WTC11 (cell line): ENCODE results near the gene GBA2.

Experiments used
- CREB1 ChIP-seq: sonication (generic); formaldehyde crosslinking; IDR thresholded peaks from 2 replicates; pipeline ENCODE4 v1.8.0; 2023; ENCODE audit warnings: mild to moderate bottlenecking, missing genetic modification reagents
- CREM ChIP-seq: sonication (generic); formaldehyde crosslinking; IDR thresholded peaks from 2 replicates; pipeline ENCODE4 v1.8.1; 2022; ENCODE audit warnings: mild to moderate bottlenecking, missing genetic modification reagents, moderate library complexity
- ETV6 ChIP-seq: sonication (generic); formaldehyde crosslinking; IDR thresholded peaks from 2 replicates; pipeline ENCODE4 v1.8.1; 2022; ENCODE audit warnings: mild to moderate bottlenecking, missing genetic modification reagents
- MYBL2 ChIP-seq: sonication (generic); formaldehyde crosslinking; IDR thresholded peaks from 2 replicates; pipeline ENCODE4 v1.8.1; 2023; ENCODE audit warnings: mild to moderate bottlenecking, moderate library complexity, missing genetic modification reagents
- NR2C2 ChIP-seq: sonication (generic); formaldehyde crosslinking; IDR thresholded peaks from 2 replicates; pipeline ENCODE4 v1.8.0; 2022; ENCODE audit warnings: mild to moderate bottlenecking, missing genetic modification reagents
- PRRX2 ChIP-seq: fragments of 250-450 bp; sonication (Bioruptor Pico); IDR thresholded peaks from 2 replicates; pipeline ENCODE4 v1.8.0; 2021; ENCODE audit warnings: mild to moderate bottlenecking
- RORB ChIP-seq: fragments of 250-450 bp; sonication (Bioruptor Pico); IDR thresholded peaks from 2 replicates; pipeline ENCODE4 v1.9.0; 2021; ENCODE audit warnings: mild to moderate bottlenecking
- ZNF416 ChIP-seq: fragments of 250-450 bp; sonication (Bioruptor Pico); IDR thresholded peaks from 2 replicates; pipeline ENCODE4 v1.9.0; 2021; ENCODE audit warnings: mild to moderate bottlenecking, inconsistent platforms
- TF ChIP-seq, protein P1 (sequence below): fragments of 200-600 bp; IDR thresholded peaks from 2 replicates; pipeline ENCODE4 v1.8.0; 2022; ENCODE audit warnings: antibody characterized with exemption
- TF ChIP-seq, protein P2 (sequence below): sonication (generic); formaldehyde crosslinking; conservative IDR thresholded peaks from 2 replicates; pipeline ENCODE4 v1.8.1; 2022; ENCODE audit warnings: mild to moderate bottlenecking, missing genetic modification reagents
- TF ChIP-seq, protein P3 (sequence below): sonication (generic); formaldehyde crosslinking; IDR thresholded peaks from 2 replicates; pipeline ENCODE4 v1.8.1; 2023; ENCODE audit warnings: mild to moderate bottlenecking, missing genetic modification reagents, moderate library complexity
- TF ChIP-seq, protein P4 (sequence below): sonication (generic); formaldehyde crosslinking; conservative IDR thresholded peaks from 2 replicates; pipeline ENCODE4 v1.8.1; 2023; ENCODE audit warnings: mild to moderate bottlenecking, low read depth, missing genetic modification reagents, moderate library complexity
- TF ChIP-seq, protein P5 (sequence below): sonication (generic); formaldehyde crosslinking; IDR thresholded peaks from 2 replicates; pipeline ENCODE4 v1.8.0; 2022; ENCODE audit warnings: mild to moderate bottlenecking, missing genetic modification reagents

DNA sequence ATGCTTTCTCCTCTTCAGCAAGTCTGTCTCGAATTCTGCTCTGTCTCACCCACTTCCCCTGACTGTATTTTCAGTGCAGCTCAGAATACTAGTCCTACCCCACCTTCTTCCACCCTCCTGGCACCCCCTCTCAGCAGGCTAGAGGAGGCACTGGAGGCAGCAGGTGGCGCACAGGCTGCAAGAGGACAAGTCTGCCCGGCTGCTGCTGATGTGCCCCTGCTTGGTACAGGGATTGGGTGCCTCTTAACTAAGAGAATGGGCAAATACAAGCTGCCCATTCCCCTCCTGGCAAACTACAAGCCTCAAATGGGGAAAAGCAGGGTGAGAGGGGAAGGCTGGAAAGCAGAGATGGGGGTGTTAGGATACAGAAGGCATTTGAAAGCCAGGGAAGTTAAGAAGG is 22.1 kb downstream of the GBA2 start:
- TF ChIP-seq, protein P1, sequence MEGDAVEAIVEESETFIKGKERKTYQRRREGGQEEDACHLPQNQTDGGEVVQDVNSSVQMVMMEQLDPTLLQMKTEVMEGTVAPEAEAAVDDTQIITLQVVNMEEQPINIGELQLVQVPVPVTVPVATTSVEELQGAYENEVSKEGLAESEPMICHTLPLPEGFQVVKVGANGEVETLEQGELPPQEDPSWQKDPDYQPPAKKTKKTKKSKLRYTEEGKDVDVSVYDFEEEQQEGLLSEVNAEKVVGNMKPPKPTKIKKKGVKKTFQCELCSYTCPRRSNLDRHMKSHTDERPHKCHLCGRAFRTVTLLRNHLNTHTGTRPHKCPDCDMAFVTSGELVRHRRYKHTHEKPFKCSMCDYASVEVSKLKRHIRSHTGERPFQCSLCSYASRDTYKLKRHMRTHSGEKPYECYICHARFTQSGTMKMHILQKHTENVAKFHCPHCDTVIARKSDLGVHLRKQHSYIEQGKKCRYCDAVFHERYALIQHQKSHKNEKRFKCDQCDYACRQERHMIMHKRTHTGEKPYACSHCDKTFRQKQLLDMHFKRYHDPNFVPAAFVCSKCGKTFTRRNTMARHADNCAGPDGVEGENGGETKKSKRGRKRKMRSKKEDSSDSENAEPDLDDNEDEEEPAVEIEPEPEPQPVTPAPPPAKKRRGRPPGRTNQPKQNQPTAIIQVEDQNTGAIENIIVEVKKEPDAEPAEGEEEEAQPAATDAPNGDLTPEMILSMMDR, result no peak
- no peak for TF ChIP-seq CREB1 (CRISPR knock-in tag)
- TF ChIP-seq RORB (CRISPR knock-in tag), result no peak
- TF ChIP-seq, protein P2, sequence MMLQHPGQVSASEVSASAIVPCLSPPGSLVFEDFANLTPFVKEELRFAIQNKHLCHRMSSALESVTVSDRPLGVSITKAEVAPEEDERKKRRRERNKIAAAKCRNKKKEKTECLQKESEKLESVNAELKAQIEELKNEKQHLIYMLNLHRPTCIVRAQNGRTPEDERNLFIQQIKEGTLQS, result no peak
- TF ChIP-seq, protein P3, sequence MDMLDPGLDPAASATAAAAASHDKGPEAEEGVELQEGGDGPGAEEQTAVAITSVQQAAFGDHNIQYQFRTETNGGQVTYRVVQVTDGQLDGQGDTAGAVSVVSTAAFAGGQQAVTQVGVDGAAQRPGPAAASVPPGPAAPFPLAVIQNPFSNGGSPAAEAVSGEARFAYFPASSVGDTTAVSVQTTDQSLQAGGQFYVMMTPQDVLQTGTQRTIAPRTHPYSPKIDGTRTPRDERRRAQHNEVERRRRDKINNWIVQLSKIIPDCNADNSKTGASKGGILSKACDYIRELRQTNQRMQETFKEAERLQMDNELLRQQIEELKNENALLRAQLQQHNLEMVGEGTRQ (CRISPR knock-in tag), result no peak
- TF ChIP-seq NR2C2 (CRISPR knock-in tag), result no peak
- TF ChIP-seq CREM, result no peak
- no peak for TF ChIP-seq PRRX2 (CRISPR knock-in tag)
- TF ChIP-seq, protein P4, sequence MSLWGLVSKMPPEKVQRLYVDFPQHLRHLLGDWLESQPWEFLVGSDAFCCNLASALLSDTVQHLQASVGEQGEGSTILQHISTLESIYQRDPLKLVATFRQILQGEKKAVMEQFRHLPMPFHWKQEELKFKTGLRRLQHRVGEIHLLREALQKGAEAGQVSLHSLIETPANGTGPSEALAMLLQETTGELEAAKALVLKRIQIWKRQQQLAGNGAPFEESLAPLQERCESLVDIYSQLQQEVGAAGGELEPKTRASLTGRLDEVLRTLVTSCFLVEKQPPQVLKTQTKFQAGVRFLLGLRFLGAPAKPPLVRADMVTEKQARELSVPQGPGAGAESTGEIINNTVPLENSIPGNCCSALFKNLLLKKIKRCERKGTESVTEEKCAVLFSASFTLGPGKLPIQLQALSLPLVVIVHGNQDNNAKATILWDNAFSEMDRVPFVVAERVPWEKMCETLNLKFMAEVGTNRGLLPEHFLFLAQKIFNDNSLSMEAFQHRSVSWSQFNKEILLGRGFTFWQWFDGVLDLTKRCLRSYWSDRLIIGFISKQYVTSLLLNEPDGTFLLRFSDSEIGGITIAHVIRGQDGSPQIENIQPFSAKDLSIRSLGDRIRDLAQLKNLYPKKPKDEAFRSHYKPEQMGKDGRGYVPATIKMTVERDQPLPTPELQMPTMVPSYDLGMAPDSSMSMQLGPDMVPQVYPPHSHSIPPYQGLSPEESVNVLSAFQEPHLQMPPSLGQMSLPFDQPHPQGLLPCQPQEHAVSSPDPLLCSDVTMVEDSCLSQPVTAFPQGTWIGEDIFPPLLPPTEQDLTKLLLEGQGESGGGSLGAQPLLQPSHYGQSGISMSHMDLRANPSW, result no peak
- no peak for TF ChIP-seq ETV6 (CRISPR knock-in tag)
- TF ChIP-seq, protein P5, sequence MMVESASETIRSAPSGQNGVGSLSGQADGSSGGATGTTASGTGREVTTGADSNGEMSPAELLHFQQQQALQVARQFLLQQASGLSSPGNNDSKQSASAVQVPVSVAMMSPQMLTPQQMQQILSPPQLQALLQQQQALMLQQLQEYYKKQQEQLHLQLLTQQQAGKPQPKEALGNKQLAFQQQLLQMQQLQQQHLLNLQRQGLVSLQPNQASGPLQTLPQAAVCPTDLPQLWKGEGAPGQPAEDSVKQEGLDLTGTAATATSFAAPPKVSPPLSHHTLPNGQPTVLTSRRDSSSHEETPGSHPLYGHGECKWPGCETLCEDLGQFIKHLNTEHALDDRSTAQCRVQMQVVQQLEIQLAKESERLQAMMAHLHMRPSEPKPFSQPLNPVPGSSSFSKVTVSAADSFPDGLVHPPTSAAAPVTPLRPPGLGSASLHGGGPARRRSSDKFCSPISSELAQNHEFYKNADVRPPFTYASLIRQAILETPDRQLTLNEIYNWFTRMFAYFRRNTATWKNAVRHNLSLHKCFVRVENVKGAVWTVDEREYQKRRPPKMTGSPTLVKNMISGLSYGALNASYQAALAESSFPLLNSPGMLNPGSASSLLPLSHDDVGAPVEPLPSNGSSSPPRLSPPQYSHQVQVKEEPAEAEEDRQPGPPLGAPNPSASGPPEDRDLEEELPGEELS, result no peak
- no peak for TF ChIP-seq ZNF416
- TF ChIP-seq MYBL2, result no peak
